Panc1 (cell line): ENCODE results near the gene UST.

ENCODE experiments used
- POLR2AphosphoS5 ChIP-seq: IDR thresholded peaks from 2 replicates; pipeline ENCODE4 v1.6.1; 2012; ENCODE audit warnings: mild to moderate bottlenecking, low read depth, low read length, moderate library complexity
- TF ChIP-seq, protein P1 (sequence below): fragments of 450-650 bp; IDR thresholded peaks from 2 replicates; pipeline ENCODE4 v1.5.1; 2017; ENCODE audit warnings: mild to moderate bottlenecking

DNA sequence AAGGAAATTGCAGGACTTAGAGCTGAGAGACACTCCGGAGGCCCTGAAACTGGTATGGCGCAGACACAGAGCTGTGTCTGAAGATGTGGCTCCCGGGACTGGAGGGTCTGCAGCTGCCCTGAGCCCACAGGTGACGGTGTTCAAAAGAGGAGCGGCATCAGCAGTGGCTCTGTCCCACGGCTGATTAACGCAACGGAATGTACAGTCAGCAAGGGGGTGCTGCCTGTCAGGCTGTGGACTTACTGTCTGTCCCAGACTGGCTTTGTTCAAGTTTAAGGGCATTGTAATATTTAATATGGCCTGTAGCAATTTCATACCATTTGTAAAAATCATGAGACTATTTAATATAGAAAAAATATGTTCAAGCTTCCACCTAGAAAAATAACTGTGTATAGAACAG, 342.7 kb downstream of the UST start:
- TF ChIP-seq, protein P1, sequence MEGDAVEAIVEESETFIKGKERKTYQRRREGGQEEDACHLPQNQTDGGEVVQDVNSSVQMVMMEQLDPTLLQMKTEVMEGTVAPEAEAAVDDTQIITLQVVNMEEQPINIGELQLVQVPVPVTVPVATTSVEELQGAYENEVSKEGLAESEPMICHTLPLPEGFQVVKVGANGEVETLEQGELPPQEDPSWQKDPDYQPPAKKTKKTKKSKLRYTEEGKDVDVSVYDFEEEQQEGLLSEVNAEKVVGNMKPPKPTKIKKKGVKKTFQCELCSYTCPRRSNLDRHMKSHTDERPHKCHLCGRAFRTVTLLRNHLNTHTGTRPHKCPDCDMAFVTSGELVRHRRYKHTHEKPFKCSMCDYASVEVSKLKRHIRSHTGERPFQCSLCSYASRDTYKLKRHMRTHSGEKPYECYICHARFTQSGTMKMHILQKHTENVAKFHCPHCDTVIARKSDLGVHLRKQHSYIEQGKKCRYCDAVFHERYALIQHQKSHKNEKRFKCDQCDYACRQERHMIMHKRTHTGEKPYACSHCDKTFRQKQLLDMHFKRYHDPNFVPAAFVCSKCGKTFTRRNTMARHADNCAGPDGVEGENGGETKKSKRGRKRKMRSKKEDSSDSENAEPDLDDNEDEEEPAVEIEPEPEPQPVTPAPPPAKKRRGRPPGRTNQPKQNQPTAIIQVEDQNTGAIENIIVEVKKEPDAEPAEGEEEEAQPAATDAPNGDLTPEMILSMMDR: 0 out of 2 replicates have a peak, but pooled peaks have one; percentile 11
- TF ChIP-seq POLR2AphosphoS5: no peak
